HG02840 (cell line): ENCODE data around the gene NFILZ.
"Not testable (repeated sequence)": the region's sequence is repeated elsewhere in the genome, so short reads cannot be mapped to it uniquely, and the experiment has no call there.

ENCODE experiments used
- ATAC-seq: cut with Tn5 transposase; IDR thresholded peaks from one replicate; pipeline ENCODE4 v1.9.1; 2021; ENCODE audit warnings: mild to moderate bottlenecking, moderate library complexity, moderate number of reproducible peaks; ENCODE audit not compliant: unreplicated experiment, low FRiP score

Gene NFILZ

GRCh38 chr19:8610936-8611300, 19.5 kb upstream of the NFILZ start:
- ATAC-seq = no peak

DNA sequence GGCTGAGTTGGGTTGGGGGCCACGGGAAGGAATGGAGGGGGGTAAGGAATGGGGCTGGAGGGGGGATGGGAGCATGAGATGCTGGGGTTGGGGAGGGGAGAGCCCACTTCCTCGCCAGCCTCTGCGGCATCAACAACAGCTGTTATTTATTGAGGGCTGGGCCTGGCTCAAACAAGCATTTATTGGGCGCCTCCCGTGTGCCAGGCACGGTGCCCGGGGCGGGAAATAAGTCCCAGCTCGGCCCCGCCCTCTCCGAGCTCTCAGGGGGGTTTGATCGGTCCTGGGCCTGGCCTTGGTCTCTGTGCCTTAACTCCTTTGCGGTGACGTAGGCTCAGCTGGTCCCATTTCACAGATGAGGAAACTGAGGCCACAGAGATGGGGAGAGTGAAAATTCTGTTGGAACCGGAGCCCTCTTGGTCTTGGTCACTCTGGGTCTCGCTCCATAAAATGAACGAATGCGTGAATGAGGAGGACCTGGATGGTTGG, 19.0 kb upstream of the NFILZ start:
- ATAC-seq = no peak

GRCh38 chr19:8611877-8612806, 18.3 kb upstream of the NFILZ start:
- ATAC-seq = no peak

DNA sequence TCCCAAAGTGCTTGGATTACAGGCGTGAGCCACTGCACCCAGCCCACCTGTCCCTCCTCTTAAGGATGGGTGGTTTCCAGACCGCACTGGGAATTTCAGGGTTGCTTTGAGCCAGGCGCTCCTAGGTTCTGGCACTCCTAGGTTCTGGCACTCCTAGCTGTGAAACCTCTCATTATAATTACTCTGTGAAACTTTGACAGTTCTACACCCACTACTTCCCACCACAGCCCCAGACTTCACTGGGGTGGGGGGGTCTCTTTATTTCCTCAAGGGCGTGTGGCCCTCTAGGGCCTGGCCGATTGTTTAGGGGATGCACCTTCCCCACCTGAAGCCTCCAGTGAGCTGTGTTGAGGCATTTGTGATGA, 17.6 kb upstream of the NFILZ start:
- no peak for ATAC-seq

DNA sequence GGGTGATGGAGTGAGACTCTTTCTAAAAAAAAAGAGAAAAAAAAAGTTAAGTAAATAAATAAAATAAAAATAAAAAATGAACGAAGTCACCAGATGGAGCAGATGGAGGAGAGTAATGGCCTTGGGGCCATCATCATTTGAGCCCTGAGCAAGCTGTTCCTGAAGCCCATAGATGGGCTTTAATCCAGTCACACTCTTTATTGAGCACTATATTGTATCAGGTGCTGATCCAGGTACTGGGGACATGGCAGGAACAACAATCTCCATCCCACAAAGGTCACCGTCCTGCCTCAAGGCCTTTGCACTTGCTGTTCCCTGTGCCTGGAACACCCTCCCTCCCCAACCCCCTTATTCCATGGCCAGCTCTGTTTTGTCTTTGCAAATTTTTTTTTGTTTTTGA, 16.0 kb upstream of the NFILZ start:
- ATAC-seq = no peak

DNA sequence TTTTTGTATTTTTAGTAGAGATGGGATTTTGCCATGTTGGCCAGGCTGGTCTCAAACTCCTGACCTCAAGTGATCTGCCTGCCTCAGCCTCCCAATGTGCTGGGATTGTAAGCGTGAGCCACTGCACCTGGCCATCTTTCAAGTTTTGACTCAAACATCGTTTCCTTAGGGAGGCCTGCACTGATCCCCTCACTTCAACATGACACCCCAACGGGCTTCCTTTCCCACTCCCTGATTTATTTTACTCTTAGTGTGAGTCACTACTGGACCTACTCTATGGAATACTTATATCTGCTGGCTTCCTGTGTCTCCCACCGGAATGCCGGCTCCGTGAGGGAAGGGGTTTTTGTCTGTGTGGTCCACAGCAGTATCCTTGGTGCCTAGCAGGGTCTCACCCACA, 15.4 kb upstream of the NFILZ start:
- ATAC-seq = no peak

DNA sequence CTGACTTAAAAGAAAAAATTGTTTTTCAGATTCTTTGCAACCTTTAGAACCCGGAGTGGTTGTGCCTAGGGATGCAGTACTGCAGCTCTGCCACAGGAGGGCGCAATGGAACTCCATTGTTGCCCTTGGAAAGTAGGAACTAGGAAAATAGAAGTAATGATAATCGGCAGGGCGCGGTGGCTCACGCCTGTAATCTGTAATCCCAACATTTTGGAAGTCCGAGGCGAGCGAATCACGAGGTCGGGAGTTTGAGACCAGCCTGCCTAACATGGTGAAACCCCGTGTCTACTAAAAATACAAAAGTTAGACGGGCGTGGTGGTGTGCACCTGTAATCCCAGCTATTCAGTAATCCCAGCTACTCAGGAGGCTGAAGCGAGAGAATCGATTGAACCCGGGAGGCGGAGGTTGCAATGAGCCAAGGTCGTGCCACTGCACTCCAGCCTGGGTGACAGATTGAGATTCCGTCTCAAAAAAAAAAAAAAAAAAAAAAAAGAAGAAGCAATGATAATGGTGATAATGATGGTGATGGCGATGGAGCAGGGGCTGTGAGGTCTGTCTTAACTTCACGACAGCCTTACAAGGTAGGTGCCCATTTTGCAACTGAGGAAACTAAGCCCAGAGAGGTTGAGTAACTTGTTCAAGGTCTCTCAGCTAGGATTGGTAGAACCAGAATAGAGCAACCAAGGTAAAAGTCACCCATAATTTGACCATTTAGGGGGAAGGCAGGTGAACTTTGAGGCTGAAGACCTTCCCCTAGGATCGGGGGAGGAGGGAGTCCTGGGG, 14.4 kb upstream of the NFILZ start:
- no peak for ATAC-seq

DNA sequence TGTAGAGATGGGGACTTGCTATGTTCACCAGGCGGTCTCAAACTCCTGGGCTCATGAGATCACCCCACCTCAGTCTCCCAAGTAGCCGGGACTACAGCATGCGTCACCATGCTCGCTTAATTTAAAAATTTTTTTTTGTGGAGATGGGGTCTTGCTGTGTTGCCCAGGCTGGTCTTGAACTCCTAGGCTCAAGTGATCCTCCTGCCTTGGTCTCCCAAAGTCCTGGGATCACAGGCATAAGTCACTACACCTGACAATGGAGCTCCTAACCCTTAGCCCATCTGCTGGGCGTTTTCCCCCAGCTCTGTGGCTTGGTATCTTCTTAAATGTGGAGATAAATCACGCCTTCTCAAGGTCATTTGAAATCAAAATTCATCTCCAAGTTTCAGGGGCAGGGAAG, 13.6 kb upstream of the NFILZ start:
- no peak for ATAC-seq

GRCh38 chr19:8617325-8617724, 13.1 kb upstream of the NFILZ start:
- ATAC-seq = not testable (repeated sequence)

DNA sequence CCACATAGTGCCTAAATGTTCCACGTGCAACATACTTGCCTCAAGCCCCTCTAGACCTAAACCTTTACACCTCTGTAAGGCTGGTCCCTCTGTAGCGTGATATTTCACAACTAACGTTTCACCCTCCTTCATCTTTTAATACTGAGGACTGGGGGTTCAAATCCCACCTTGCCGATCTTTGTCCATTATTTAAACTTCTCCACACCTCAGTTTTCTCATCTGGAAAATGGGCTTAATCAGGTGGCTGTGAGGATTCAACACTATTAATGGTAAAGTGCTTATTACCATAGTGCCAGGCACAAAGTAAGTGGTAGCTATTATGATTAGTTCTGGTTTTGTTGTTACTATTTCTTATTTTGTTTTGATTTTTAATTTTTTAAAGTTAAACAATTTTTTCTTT, 12.4 kb upstream of the NFILZ start:
- ATAC-seq = no peak

- no peak for ATAC-seq
Measured at GRCh38 chr19:8618751-8619150, 11.7 kb upstream of the NFILZ start.

DNA sequence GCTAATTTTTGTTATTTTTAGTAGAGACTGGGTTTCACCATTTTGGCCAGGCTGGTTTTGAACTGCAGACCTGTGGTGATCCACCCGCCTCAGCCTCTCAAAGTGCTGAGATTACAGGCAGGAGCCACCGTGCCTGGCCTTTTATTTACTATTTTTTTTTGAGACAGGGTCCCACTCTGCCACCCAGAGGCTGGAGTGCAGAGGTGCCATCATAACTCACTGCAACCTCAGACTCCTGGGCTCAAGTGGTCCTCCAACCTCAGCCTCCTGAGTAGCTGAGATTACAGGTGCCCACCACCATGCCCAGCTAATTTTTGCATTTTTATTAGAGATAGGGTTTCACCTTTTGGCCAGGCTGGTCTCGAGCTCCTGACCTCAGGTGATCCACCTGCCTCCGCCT, 7.5 kb upstream of the NFILZ start:
- ATAC-seq = not testable (repeated sequence)

- ATAC-seq = no peak
Measured at GRCh38 chr19:8626842-8627241, 3.6 kb upstream of the NFILZ start.

GRCh38 chr19:8629184-8629583, 1.2 kb upstream of the NFILZ start:
- ATAC-seq = no peak

GRCh38 chr19:8630796-8631424, 477 bp downstream of the NFILZ start:
- ATAC-seq = no peak

- ATAC-seq = no peak
Measured at GRCh38 chr19:8631425-8631819, 989 bp downstream of the NFILZ start.

DNA sequence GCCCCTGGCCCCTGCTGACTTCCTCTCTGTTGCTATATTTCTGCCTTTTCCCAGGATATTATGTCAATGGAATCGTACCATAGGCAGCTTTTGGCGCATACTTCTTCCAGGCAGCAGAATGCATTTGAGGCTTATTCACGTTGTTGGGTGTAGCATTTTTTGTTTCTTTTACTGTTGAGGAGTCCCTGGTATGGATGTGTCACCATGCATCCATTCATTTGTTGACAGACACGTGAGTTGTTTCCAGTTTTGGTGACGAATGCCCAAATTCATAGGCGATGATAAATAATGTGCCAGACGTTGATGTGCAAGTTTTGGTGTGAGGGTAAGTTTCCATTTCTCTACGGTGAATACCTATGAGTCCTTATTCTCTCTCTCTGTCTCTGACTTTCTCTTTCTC, 5.0 kb downstream of the NFILZ start:
- ATAC-seq = no peak

- not testable (repeated sequence) for ATAC-seq
Measured at GRCh38 chr19:8637070-8637469, 6.6 kb downstream of the NFILZ start.

DNA sequence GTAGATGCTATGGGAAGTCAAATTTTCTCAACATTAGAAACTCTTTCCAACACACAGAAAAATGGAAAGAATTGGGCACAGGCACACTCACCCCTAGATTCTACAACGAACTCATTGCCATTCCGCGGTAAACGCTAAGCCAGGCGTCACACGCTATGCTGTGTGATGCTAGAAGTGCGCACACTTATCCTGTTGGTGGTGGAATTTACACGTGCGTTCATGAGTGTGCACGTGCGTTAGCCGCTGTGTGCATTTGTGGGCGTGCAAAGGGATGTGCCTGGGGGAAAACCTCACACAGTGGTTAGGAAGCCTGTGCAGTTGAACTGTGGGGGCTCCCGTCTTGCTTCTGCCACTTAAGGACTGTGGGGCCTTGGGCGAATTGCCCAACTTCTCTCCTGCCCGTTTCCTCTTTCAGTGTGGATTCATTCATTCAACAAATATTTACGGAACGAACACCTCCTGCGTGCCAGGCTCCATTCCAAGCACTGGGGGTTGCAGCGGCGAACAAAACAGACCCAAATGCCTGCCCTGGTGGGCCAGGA, 7.7 kb downstream of the NFILZ start:
- ATAC-seq = no peak

- ATAC-seq = no peak
Measured at GRCh38 chr19:8639821-8640401, 9.5 kb downstream of the NFILZ start.
